DND-41 (cell line): ENCODE results near the gene MSI2.

Experiments
- ATAC-seq: fragments of 200-7000 bp; cut with Tn5 transposase; 3 replicates; pipeline ENCODE4 v1.9.1; 2021; ENCODE audit warnings: low read depth; ENCODE audit not compliant: insufficient read depth
- DNase-seq: peaks from one replicate; pipeline ENCODE4 v3.0.0-alpha.2; 2020
- H2AFZ ChIP-seq: 2 replicates; pipeline ENCODE4 v1.6.0; 2012; ENCODE audit warnings: low read depth, low read length
- H3K27ac ChIP-seq: 2 replicates; pipeline ENCODE4 v1.5.1; 2012; ENCODE audit warnings: low read length, inconsistent platforms
- H3K27me3 ChIP-seq: fragments of 200-600 bp; sonication (generic); 2 replicates; pipeline ENCODE4 v1.6.0; 2012; ENCODE audit warnings: low read length, mild to moderate bottlenecking, inconsistent platforms; ENCODE audit not compliant: insufficient read depth, poor library complexity
- H3K36me3 ChIP-seq: 2 replicates; pipeline ENCODE4 v1.5.1; 2012; ENCODE audit warnings: low read length, inconsistent platforms; ENCODE audit not compliant: insufficient read depth
- H3K4me1 ChIP-seq: 2 replicates; pipeline ENCODE4 v1.5.1; 2012; ENCODE audit warnings: mild to moderate bottlenecking, low read length; ENCODE audit not compliant: insufficient read depth
- H3K4me2 ChIP-seq: 2 replicates; pipeline ENCODE4 v1.6.0; 2012; ENCODE audit warnings: mild to moderate bottlenecking, moderate library complexity, low read length, inconsistent platforms; ENCODE audit not compliant: insufficient read depth
- H3K4me3 ChIP-seq, 2 experiments: fragments of 200-600 bp in 1 of 2; shearing (Covaris generic) in 1 of 2; 2 replicates each; pipeline ENCODE4 v1.5.1; 2012 to 2016; ENCODE audit warnings: inconsistent platforms in 2 of 2, low read length in 2 of 2, mild to moderate bottlenecking in 2 of 2, low read depth in 1 of 2, moderate library complexity in 1 of 2
- H3K79me2 ChIP-seq: 2 replicates; pipeline ENCODE4 v1.6.0; 2012; ENCODE audit warnings: low read length, inconsistent platforms; ENCODE audit not compliant: insufficient read depth
- H3K9ac ChIP-seq: 2 replicates; pipeline ENCODE4 v1.6.0; 2012; ENCODE audit warnings: low read depth, mild to moderate bottlenecking, inconsistent platforms, low read length, moderate library complexity
- H3K9me3 ChIP-seq: 2 replicates; pipeline ENCODE4 v1.5.1; 2012; ENCODE audit warnings: low read length, moderate library complexity, mild to moderate bottlenecking, inconsistent platforms; ENCODE audit not compliant: insufficient read depth, severe bottlenecking
- H4K20me1 ChIP-seq: 2 replicates; pipeline ENCODE4 v1.6.0; 2012; ENCODE audit warnings: low read length; ENCODE audit not compliant: insufficient read depth
- EZH2 ChIP-seq: IDR thresholded peaks from 3 replicates; pipeline ENCODE4 v1.6.1; 2012; ENCODE audit warnings: borderline replicate concordance, low read depth, mild to moderate bottlenecking, moderate library complexity, low read length, inconsistent platforms; ENCODE audit not compliant: severe bottlenecking
- TF ChIP-seq, protein P1 (sequence below): IDR thresholded peaks from 2 replicates; pipeline ENCODE4 v1.5.1; 2012; ENCODE audit warnings: borderline replicate concordance, low read length, moderate library complexity, mild to moderate bottlenecking; ENCODE audit not compliant: poor library complexity, severe bottlenecking; ENCODE audit errors: extremely low read depth

Gene MSI2

DNA sequence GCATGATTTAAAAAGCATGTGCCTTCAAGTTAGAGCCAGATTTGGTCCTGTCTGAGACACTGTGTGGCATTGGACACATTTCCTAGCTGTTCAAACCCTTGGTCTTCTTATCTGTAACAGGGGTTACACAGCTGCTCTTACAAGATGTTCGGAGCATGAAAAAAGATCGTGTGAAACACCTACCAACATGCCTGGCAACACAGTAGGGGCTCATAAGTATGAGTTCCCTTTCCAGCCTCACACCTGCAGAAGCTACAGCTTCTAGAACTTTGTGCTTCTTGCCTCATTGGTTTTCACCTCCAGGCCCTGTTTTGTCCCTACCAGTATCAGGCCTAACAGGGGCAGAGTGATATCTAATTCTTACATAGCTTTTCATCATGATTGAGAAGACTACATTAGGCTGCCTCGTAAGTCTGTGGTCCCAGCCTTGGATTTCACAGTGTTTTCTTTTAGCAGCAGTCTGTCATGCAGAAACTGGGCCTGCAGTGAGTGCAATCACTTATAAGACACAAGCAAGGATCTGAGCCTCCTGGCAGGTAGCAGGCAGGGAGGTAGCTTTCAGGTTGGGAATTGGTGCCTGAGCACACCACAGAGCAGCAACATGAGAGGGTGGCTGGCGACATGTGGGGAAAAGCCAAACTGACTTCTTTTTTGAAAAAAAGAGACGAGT is 410.0 kb downstream of the MSI2 start:
- Histone ChIP-seq H3K4me3 (no peak overlapping the region), H3K27ac (peak overlapping the region; percentile 62), H3K9ac (no peak overlapping the region)

DNA sequence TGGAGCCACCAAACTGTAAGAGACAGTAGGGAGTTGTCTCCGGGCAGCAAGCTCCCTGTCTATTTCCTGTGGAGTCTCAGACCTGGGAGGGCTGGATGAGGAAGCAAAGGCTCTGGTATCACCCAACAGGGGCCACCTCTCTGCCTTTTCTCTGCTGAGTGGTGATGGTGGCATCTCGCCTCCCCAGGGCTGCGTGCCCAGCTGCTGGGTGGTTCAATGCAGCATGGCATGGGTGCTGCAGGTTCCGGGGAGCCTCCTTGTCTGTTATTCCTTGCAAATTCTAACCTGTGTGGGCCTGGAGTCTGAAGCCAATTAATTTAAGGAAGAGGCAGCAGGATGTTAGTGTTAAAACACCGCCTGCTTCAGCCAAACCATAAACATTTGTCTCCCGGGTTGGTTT is 410.6 kb downstream of the MSI2 start:
- Histone ChIP-seq H4K20me1 (0 out of 2 replicates have a peak, but pooled peaks cover 10% of the 10 kb centered on the region), H3K27ac (peak overlapping the region; percentile 62), H3K36me3 (peaks cover 97% of the 10 kb centered on the region), H3K4me2 (no peak overlapping the region), H3K79me2 (peaks cover 21% of the 10 kb centered on the region), H3K9ac (no peak overlapping the region), H3K4me3 (no peak overlapping the region), H3K4me1 (peaks cover 9% of the 10 kb centered on the region), H3K27me3 (no peaks in the 10 kb centered on the region), H2AFZ (no peak overlapping the region), H3K9me3 (no peaks in the 10 kb centered on the region)
- TF ChIP-seq EZH2, result no peak
- TF ChIP-seq, protein P1, sequence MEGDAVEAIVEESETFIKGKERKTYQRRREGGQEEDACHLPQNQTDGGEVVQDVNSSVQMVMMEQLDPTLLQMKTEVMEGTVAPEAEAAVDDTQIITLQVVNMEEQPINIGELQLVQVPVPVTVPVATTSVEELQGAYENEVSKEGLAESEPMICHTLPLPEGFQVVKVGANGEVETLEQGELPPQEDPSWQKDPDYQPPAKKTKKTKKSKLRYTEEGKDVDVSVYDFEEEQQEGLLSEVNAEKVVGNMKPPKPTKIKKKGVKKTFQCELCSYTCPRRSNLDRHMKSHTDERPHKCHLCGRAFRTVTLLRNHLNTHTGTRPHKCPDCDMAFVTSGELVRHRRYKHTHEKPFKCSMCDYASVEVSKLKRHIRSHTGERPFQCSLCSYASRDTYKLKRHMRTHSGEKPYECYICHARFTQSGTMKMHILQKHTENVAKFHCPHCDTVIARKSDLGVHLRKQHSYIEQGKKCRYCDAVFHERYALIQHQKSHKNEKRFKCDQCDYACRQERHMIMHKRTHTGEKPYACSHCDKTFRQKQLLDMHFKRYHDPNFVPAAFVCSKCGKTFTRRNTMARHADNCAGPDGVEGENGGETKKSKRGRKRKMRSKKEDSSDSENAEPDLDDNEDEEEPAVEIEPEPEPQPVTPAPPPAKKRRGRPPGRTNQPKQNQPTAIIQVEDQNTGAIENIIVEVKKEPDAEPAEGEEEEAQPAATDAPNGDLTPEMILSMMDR, result no peak
- peak; percentile 2 for DNase-seq
- no peak for ATAC-seq

More for the DNA sequence above, 410.0 kb downstream of the MSI2 start:
- H3K4me1 ChIP-seq, result peaks cover 6% of the 10 kb centered on the region
- no peak overlapping the region for H3K4me2 ChIP-seq
- 0 out of 2 replicates have a peak, but pooled peaks cover 10% of the 10 kb centered on the region for H4K20me1 ChIP-seq
- H3K9me3 ChIP-seq, result no peaks in the 10 kb centered on the region
- no peaks in the 10 kb centered on the region for H3K27me3 ChIP-seq
- ATAC-seq (no peak), DNase-seq (no peak)
- peaks cover 18% of the 10 kb centered on the region for H3K79me2 ChIP-seq
- H3K36me3 ChIP-seq, result peaks cover 97% of the 10 kb centered on the region
- TF ChIP-seq, protein P1, result no peak
- TF ChIP-seq EZH2, result no peak
- H2AFZ ChIP-seq, result no peak overlapping the region

DNA sequence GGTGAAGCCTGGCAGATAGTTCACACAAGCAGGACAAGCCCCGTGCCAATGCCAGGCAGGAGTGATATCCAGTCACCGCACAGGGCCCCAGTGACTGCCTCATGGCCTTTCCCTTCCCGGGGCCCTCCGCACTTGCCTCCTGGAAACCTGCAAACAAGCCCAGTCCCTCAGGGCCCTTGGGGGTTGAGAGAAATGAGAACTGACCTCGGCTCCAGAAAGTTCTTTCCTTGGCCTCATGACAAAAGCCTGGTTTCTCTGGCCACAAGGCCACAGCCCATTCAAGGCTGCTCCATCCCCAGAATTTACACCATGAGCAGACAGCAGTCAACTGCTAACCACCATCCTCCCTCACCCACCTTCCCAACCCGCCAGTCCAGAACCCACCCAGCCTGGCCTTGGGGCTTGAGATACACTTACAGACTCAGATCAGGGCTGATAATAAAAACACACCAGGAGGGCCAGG is 411.2 kb downstream of the MSI2 start:
- Histone ChIP-seq H3K9ac (no peak overlapping the region), H3K27me3 (no peaks in the 10 kb centered on the region), H2AFZ (no peak overlapping the region), H3K4me2 (no peak overlapping the region), H3K9me3 (no peaks in the 10 kb centered on the region), H3K36me3 (peaks cover 97% of the 10 kb centered on the region), H3K79me2 (peaks cover 26% of the 10 kb centered on the region), H3K27ac (peak overlapping the region; percentile 62; the same call in 1 of the 2 replicates), H4K20me1 (0 out of 2 replicates have a peak, but pooled peaks cover 10% of the 10 kb centered on the region), H3K4me1 (peaks cover 12% of the 10 kb centered on the region), H3K4me3 (no peak overlapping the region)
- no peak for TF ChIP-seq EZH2
- TF ChIP-seq, protein P1, result no peak
- ATAC-seq (no peak), DNase-seq (peak; percentile 2)
